Measurements from ENCODE around the gene FNDC10. TPM values are rescaled to one million over a fixed set of nuclear protein-coding genes. Genes with fewer than 3 reads are reported as not detected.
"Not testable (repeated sequence)": the region's sequence is repeated elsewhere in the genome, so short reads cannot be mapped to it uniquely, and the experiment has no call there.

Gene FNDC10
- total RNA-seq, 1 donor from 2014 or later: 2.4 TPM

- ATAC-seq; intact Hi-C loops (cut with DNase I); DNase-seq (ENCODE audit: low spot score): not testable (repeated sequence)
Observed at GRCh38 chr1:1556961-1557360, 43.0 kb downstream of the FNDC10 start.

DNA sequence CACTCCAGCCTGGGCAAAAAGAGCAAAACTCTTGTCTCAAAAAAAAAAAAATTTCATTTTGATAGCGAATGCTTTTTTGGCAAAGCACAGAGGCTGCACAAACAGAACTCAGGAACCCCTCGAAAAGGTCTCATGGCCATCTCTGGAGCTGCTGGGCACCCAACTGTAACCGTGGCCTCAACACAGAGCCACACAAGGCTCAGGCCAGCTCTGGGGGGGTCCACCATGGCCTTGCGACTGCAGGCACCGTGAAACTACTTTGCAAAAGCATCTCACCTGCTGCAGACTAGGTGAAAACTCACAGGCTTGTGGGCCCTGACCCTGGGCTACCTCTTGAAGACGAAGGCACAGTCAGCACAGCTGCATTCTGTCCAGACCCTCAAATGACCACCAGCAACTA is 43.4 kb downstream of the FNDC10 start:
- intact Hi-C loops (cut with DNase I): no loop called here
- no peak for ATAC-seq
- DNase-seq (ENCODE audit: low spot score): no peak

DNA sequence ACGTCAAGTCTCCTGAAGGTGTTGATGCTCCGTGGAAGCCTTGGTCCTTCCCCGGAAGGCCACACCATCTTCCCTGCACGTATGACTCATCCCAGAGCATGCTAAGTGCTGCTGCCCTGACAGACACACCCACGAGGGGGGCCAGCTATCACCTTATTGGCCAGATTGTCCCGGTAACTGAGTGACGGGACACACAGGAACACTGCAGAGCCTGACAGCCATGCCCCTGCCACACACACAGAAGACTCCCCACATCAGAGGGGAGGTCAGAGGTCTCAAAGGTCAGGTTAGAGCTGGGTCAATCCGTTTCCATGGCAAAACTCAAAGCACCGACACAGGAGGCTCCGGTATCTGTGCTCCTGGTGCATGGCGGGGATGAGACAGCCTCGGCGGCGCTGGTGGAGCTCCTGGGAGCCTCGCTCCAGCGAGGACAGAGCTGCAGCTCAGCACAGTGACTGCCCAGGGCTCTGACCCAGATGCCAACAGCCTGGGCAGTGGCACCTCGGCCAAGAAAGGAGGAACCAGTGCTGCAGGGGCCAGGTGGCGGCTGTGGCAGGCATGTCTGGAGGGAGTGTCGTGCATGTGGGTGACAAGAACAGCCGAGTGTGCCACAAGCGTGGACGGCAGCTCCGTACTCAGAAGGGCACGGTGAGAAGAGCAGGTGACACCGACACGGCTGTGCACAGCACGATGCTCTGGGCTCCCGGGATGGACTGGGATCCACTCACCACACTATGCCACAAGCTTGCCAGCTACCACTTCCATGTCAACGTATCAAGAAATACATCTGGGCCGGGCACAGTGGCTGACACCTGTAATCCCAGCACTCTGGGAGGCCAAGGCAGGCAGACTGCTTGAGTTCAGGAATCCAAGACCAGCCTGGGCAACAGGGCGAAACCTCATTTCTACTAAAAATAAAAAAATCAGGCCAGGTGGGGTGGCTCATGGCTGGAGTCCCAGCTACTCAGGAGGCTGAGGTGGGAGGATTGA is 44.7 kb downstream of the FNDC10 start:
- no peak for ATAC-seq
- DNase-seq (ENCODE audit: low spot score): no peak
- intact Hi-C loops (cut with DNase I): no loop called here

DNA sequence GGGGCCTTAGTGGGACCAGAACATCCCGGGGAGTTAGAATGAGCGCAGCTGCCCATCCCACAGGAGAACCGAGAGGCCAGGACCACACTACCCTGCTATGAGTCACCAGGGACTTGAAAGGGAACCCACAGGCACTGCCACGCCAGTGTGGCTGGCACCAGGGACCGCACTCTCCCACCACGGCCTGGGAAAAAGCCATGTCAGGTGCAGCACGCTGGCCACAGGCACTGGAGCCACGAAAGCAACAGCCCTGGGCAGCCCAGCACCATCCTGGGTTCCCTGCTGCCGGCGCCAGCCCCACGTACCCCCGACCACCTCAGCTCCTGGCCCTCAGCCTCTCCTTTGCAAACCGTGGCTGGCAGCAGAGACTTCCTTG is 45.4 kb downstream of the FNDC10 start:
- DNase-seq (ENCODE audit: low spot score) (no peak), ATAC-seq (no peak)
- intact Hi-C loops (cut with DNase I): no loop called here

- ATAC-seq: no peak
- intact Hi-C loops (cut with DNase I): no loop called here
- no peak for DNase-seq (ENCODE audit: low spot score)
Observed at GRCh38 chr1:1553821-1554494, 46.0 kb downstream of the FNDC10 start.

DNA sequence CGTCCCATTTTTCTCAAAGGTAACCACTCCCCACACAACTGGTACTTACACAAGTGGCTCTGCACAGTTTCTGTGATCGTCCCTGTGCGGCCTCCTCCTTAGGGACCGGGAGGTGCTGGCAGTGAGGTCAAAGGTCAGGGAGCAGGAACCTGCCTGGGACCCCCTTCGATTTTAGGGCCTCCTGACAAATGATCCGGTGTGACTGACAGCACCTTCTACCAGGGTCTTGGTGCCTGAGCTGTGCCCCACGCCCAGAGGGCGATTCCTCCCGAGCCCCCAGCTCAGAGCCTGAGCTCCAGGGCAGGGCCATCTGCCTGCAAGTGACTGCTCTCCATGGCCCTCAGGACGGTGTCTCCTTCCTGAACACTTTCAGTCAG is 47.7 kb downstream of the FNDC10 start:
- intact Hi-C loops (cut with DNase I): no loop called here
- ATAC-seq (no peak), DNase-seq (ENCODE audit: low spot score) (no peak)

- ATAC-seq (no peak), DNase-seq (ENCODE audit: low spot score) (no peak)
- intact Hi-C loops (cut with DNase I): no loop called here
Observed at GRCh38 chr1:1551524-1552262, 48.2 kb downstream of the FNDC10 start.

- DNase-seq (ENCODE audit: low spot score) (no peak), ATAC-seq (peak; percentile 49)
- intact Hi-C loops (cut with DNase I): no loop called here
Observed at GRCh38 chr1:1550591-1551432, 49.1 kb downstream of the FNDC10 start.

DNA sequence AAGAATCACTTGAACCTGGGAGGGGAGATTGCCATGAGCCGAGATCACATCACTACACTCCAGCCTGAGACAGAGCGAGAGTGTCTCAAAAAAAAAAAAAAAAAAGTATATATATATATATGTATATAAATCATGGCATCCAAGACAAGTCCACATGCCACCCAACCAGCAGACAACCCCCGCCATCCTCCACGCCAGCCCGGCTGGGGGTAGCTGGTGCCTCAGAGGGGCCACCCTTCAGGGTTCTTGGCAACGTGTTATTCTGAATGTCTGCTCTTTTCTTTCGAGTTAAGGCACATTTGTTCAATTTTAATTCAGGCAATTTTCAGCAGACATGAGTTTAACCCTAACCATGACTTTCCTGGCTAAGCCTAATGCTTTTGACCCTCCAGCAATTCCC is 49.8 kb downstream of the FNDC10 start:
- DNase-seq (ENCODE audit: low spot score): no peak
- no peak for ATAC-seq
- intact Hi-C loops (cut with DNase I): no loop called here

- intact Hi-C loops (cut with DNase I): no loop called here
- no peak for ATAC-seq
- no peak for DNase-seq (ENCODE audit: low spot score)
Observed at GRCh38 chr1:1548591-1548990, 51.3 kb downstream of the FNDC10 start.

Other genes with a start within 250 kb of the FNDC10 start
- 262 TPM for gene MXRA8, start 241.6 kb downstream of the FNDC10 start, total RNA-seq
- gene AURKAIP1, start 224.9 kb downstream of the FNDC10 start, total RNA-seq: 58.9 TPM
- 207 TPM for gene CCNL2, start 200.8 kb downstream of the FNDC10 start, total RNA-seq
- 75.6 TPM for gene MRPL20, start 192.8 kb downstream of the FNDC10 start, total RNA-seq
- 11.2 TPM for gene ANKRD65, start 178.9 kb downstream of the FNDC10 start, total RNA-seq
- 175 TPM for gene VWA1, start 164.4 kb downstream of the FNDC10 start, total RNA-seq
- gene ATAD3C, start 150.4 kb downstream of the FNDC10 start, total RNA-seq: 2.4 TPM
- 28.6 TPM for gene ATAD3B, start 128.4 kb downstream of the FNDC10 start, total RNA-seq
- gene ATAD3A, start 88.0 kb downstream of the FNDC10 start, total RNA-seq: 19.4 TPM
- gene TMEM240, start 59.5 kb downstream of the FNDC10 start, total RNA-seq: 7.1 TPM
- gene SSU72, start 25.3 kb downstream of the FNDC10 start, total RNA-seq: 78.5 TPM
- gene MIB2, start 15.4 kb upstream of the FNDC10 start, total RNA-seq: 68.4 TPM
- 5.4 TPM for gene MMP23B, start 32.0 kb upstream of the FNDC10 start, total RNA-seq
- gene CDK11B, start 58.9 kb upstream of the FNDC10 start, total RNA-seq: 27.9 TPM
- 45.6 TPM for gene SLC35E2B, start 92.7 kb upstream of the FNDC10 start, total RNA-seq
- 51.5 TPM for gene CDK11A, start 124.2 kb upstream of the FNDC10 start, total RNA-seq
- gene NADK, start 178.3 kb upstream of the FNDC10 start, total RNA-seq: 77.3 TPM

All from sciatic nerve (tissue), 2 donors.